MCF 10A (cell line): ENCODE results near the gene CD9. TPM values are rescaled to one million over a fixed set of nuclear protein-coding genes. Genes with fewer than 3 reads are reported as not detected.

ENCODE experiments used
- BruUV-seq: library from RNA; stranded (reverse); fragments of 400-500 nt; replicated peaks from 2 replicates; lab custom pipeline; 2021; lab: Mats Ljungman, UMichigan
- CTCF ChIA-PET: fragments of 300-600 bp; sonication (Branson Sonifier 250); formaldehyde crosslinking; extraction: SDS; loops from one replicate; lab custom pipeline; 2021; ENCODE audit warnings: antibody characterized with exemption, inconsistent platforms; lab: Yijun Ruan, JAX
- POLR2A ChIA-PET: fragments of 300-600, 350-650 bp; sonication (Branson Sonifier 250); formaldehyde crosslinking; extraction: SDS; loops from one replicate; lab custom pipeline; 2020; ENCODE audit warnings: antibody characterized with exemption, inconsistent platforms; lab: Yijun Ruan, JAX
- DNase-seq: peaks from one replicate; pipeline ENCODE4 v3.0.0-alpha.2; 2018; ENCODE audit not compliant: unreplicated experiment
- H3K27ac Mint-ChIP-seq: one replicate; pipeline ENCODE4 v1.8.0; 2022; ENCODE audit warnings: mild to moderate bottlenecking, low read depth, mixed read lengths; ENCODE audit not compliant: unreplicated experiment
- H3K27me3 Mint-ChIP-seq: one replicate; pipeline ENCODE4 v1.8.0; 2022; ENCODE audit warnings: mixed read lengths; ENCODE audit not compliant: insufficient read depth, unreplicated experiment
- H3K36me3 Mint-ChIP-seq: one replicate; pipeline ENCODE4 v1.8.0; 2022; ENCODE audit warnings: mild to moderate bottlenecking, moderate library complexity, mixed read lengths; ENCODE audit not compliant: insufficient read depth, unreplicated experiment
- H3K4me1 Mint-ChIP-seq: one replicate; pipeline ENCODE4 v1.8.0; 2022; ENCODE audit warnings: mixed read lengths; ENCODE audit not compliant: insufficient read depth, unreplicated experiment
- H3K4me3 Mint-ChIP-seq: one replicate; pipeline ENCODE4 v1.8.0; 2022; ENCODE audit warnings: mild to moderate bottlenecking, moderate library complexity, mixed read lengths; ENCODE audit not compliant: unreplicated experiment
- H3K9me3 Mint-ChIP-seq: one replicate; pipeline ENCODE4 v1.8.0; 2022; ENCODE audit warnings: mixed read lengths; ENCODE audit not compliant: unreplicated experiment
- intact Hi-C: fragments of 100-400 bp; cut with micrococcal nuclease; formaldehyde crosslinking; loops from 2 replicates; pipeline ENCODE4 v1.14.1; 2022
- total RNA-seq: library from RNA; stranded (reverse); gene quantifications from 2 replicates; pipeline ENCODE4 v1.2.3, GENCODE V29; 2022
- TF ChIP-seq, protein P1 (sequence below): fragments of 200-600 bp; IDR thresholded peaks from one replicate; pipeline ENCODE4 v1.8.0; 2022; ENCODE audit warnings: antibody characterized with exemption, mild to moderate bottlenecking; ENCODE audit not compliant: unreplicated experiment

The CD9 gene
- total RNA-seq, 1 experiment from 2014 or later, result 31.1 TPM

DNA sequence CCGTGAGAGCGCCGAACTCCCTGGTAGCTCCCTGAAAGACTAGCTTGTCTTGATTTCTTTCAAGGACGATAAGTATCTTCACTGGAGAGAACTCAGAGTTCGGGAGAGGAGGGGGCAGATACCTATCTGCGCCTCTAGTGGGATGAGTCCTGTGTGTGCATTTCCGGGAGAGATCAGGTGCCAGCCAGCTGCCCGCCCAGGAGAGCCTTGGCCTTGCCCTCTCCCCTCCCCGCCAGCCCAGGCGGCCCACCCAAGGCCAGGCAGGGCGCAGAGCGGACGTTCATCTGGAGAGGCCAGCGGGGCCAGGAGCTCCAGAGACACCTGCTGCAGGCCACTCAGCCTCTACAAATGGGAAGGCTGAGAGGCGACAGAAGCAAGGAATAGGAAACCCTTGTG, 1.0 kb downstream of the CD9 start:
- peaks cover 22% of the 10 kb centered on the region for H3K4me1 Mint-ChIP-seq
- H3K9me3 Mint-ChIP-seq, result no peaks in the 10 kb centered on the region
- ChIA-PET POLR2A (interaction anchor here (0.6 to 7.5 kb wide), 15 partner anchors 11 to 141 kb away, joined by 3 to 116 read pairs (median 5); no protein-coding TSS in a partner anchor), CTCF (interaction anchor here (0.6 to 14.5 kb wide), 16 partner anchors 12 to 213 kb away, joined by 3 to 369 read pairs (median 4); no protein-coding TSS in a partner anchor)
- TF ChIP-seq, protein P1, sequence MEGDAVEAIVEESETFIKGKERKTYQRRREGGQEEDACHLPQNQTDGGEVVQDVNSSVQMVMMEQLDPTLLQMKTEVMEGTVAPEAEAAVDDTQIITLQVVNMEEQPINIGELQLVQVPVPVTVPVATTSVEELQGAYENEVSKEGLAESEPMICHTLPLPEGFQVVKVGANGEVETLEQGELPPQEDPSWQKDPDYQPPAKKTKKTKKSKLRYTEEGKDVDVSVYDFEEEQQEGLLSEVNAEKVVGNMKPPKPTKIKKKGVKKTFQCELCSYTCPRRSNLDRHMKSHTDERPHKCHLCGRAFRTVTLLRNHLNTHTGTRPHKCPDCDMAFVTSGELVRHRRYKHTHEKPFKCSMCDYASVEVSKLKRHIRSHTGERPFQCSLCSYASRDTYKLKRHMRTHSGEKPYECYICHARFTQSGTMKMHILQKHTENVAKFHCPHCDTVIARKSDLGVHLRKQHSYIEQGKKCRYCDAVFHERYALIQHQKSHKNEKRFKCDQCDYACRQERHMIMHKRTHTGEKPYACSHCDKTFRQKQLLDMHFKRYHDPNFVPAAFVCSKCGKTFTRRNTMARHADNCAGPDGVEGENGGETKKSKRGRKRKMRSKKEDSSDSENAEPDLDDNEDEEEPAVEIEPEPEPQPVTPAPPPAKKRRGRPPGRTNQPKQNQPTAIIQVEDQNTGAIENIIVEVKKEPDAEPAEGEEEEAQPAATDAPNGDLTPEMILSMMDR, result no peak
- no peaks in the 10 kb centered on the region for H3K27me3 Mint-ChIP-seq
- H3K4me3 Mint-ChIP-seq, result peak overlapping the region; percentile 74
- no peak overlapping the region for H3K27ac Mint-ChIP-seq
- BruUV-seq, result no TSS peak
- DNase-seq, result peak; percentile 61
- intact Hi-C loops, result loop anchor here (2.0 kb wide), 1 partner anchor 16 kb away; no protein-coding TSS in a partner anchor
- peaks cover 6% of the 10 kb centered on the region for H3K36me3 Mint-ChIP-seq

DNA sequence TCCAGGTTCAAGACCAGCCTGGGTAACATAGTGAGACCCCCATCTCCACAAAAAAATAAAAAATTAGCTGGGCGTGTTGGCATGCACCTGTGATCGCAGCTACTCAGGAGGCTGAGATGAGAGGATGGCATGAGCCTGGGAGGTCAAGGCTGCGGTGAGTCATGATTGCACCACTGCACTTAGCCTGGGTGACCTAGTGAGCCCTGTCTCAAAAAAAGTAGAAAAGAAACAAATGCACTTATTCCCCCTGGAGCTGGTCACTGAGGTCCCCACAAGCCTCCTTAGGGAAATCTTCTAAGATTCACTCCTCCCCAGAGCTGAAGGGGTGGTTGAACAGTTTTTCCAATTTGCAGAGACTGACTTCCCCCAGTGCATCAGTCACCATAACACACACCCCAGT, 1.6 kb downstream of the CD9 start:
- Mint-ChIP-seq H3K4me3 (peak overlapping the region; percentile 74), H3K9me3 (no peaks in the 10 kb centered on the region), H3K27me3 (no peaks in the 10 kb centered on the region), H3K27ac (no peak overlapping the region), H3K36me3 (peaks cover 6% of the 10 kb centered on the region), H3K4me1 (peaks cover 20% of the 10 kb centered on the region)
- peak; percentile 46 for DNase-seq
- ChIA-PET CTCF (interaction anchor here (0.7 to 14.5 kb wide), 9 partner anchors 12 to 214 kb away, joined by 3 to 369 read pairs (median 4); no protein-coding TSS in a partner anchor), POLR2A (interaction anchor here (0.9 to 7.5 kb wide), 11 partner anchors 11 to 109 kb away, joined by 3 to 116 read pairs (median 11); no protein-coding TSS in a partner anchor)
- BruUV-seq, result no TSS peak
- TF ChIP-seq, protein P1, result no peak
- intact Hi-C loops, result loop anchor here (2.0 kb wide), 1 partner anchor 15 kb away; no protein-coding TSS in a partner anchor

DNA sequence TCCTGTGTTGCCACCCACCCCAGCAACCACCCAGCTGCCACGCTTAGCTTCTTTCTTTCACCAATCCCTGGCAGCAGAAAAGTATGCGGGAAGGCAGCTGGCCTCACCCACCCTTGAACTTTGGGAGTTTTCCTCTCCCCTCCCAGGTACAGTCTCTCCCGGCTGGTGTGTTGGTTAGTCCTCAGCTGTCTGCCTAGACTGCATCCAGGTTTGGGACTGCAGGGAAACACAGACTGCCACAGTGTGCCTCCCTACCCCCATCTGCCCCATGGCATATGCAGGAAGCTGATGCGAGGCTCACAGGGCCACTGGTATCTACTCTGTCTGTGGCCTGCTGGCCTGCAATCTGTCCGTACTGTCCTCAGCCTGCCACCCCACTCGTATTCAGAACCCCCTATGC, 2.1 kb downstream of the CD9 start:
- BruUV-seq, result no TSS peak
- no peak overlapping the region for H3K27ac Mint-ChIP-seq
- peak overlapping the region; percentile 74 for H3K4me3 Mint-ChIP-seq
- TF ChIP-seq, protein P1, result no peak
- POLR2A ChIA-PET, result interaction anchor here (0.6 to 7.5 kb wide), 8 partner anchors 10 to 153 kb away, joined by 3 to 116 read pairs (median 31); no protein-coding TSS in a partner anchor
- no peaks in the 10 kb centered on the region for H3K9me3 Mint-ChIP-seq
- CTCF ChIA-PET, result interaction anchor here (0.6 to 14.5 kb wide), 8 partner anchors 11 to 215 kb away, joined by 3 to 369 read pairs (median 8); no protein-coding TSS in a partner anchor
- no peak for DNase-seq
- H3K36me3 Mint-ChIP-seq, result peaks cover 6% of the 10 kb centered on the region
- H3K4me1 Mint-ChIP-seq, result peaks cover 20% of the 10 kb centered on the region
- no peaks in the 10 kb centered on the region for H3K27me3 Mint-ChIP-seq
- intact Hi-C loops, result no loop called here

DNA sequence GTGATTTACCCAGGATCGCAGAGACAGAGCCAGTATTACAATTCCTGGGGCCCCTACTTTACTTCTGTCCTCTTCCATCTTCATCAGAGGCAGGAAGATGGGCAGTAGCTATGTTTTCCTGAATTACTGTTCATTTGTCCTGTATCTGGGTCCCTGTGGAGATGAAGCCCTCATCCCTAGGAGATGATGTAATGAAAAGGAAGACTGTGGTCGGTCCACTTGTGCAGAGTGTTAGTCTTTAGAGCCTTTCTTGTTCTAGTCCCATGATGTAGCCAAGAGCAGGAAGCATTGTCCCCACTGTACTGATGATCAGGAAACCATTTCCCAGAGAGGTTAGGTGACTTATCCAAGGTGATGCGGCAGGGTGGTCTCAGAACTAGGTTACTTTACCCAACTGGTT, 2.6 kb downstream of the CD9 start:
- TF ChIP-seq, protein P1, result no peak
- peaks cover 6% of the 10 kb centered on the region for H3K36me3 Mint-ChIP-seq
- no peak overlapping the region for H3K27ac Mint-ChIP-seq
- no peaks in the 10 kb centered on the region for H3K27me3 Mint-ChIP-seq
- ChIA-PET POLR2A (interaction anchor here (0.6 to 7.5 kb wide), 7 partner anchors 9 to 153 kb away, joined by 3 to 116 read pairs (median 4); no protein-coding TSS in a partner anchor), CTCF (interaction anchor here (0.6 to 14.5 kb wide), 7 partner anchors 10 to 215 kb away, joined by 3 to 369 read pairs (median 7); no protein-coding TSS in a partner anchor)
- DNase-seq, result no peak
- BruUV-seq, result no TSS peak
- H3K4me1 Mint-ChIP-seq, result peaks cover 20% of the 10 kb centered on the region
- H3K9me3 Mint-ChIP-seq, result no peaks in the 10 kb centered on the region
- intact Hi-C loops, result no loop called here
- peak overlapping the region; percentile 74 for H3K4me3 Mint-ChIP-seq
